GM20431 (cell line): ENCODE data around the gene OPA1.

Experiments
- in situ Hi-C: fragments of 300-500 bp; cut with MseI, MboI; formaldehyde crosslinking; loops from one replicate; pipeline ENCODE4 v1.15.0; 2020; ENCODE audit warnings: low sequenced_read_pairs; ENCODE audit not compliant: unreplicated experiment

OPA1 gene

GRCh38 chr3:193729601-193730000, 136.6 kb downstream of the OPA1 start:
- in situ Hi-C loops: no loop called here

DNA sequence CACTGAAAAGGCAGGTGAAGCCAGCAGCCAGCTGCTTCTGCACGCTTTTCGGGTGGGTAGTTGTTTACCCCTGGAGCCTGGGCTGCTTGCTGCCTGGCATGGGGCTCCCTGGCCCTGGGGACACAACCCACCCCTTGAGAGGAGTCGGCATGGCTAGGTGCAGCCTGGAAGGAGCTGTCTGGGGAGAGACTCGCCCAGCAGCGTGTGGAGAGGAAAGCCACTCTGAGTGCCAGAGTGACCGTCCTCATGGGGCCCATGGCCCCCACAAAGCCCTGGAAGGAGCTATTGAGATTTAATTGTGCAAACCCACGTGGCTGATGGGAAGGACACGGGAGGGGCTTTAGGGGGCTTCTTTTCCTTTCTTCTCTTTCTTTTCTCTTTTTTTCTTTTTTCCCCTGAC, 137.5 kb downstream of the OPA1 start:
- in situ Hi-C loops: no loop called here

- in situ Hi-C loops: no loop called here
Observed at GRCh38 chr3:193730976-193731375, 138.0 kb downstream of the OPA1 start.

GRCh38 chr3:193731656-193732055, 138.6 kb downstream of the OPA1 start:
- in situ Hi-C loops: no loop called here

DNA sequence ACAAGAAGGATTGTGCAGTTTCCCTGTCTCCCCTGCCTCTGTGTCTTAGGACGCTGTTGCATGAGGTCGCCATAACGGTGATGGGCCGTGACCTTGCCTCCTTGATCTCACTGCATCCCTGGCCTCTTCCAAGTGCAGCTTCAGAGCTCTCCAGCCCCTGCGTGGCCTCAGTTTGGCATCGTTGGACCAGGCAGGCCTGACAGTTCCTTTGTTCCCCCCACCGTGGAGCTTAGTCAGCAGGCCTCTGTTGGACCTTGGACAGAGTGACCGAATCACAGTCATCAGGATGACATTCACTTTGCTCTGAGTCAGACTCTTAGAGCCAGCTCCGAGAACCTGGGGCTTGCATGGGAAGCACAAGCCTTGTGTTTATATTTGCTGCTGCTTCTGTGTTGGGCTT, 139.4 kb downstream of the OPA1 start:
- in situ Hi-C loops: no loop called here

GRCh38 chr3:193732827-193733226, 139.8 kb downstream of the OPA1 start:
- in situ Hi-C loops: no loop called here

- in situ Hi-C loops: no loop called here
Observed at GRCh38 chr3:193734737-193735366, 141.8 kb downstream of the OPA1 start.

DNA sequence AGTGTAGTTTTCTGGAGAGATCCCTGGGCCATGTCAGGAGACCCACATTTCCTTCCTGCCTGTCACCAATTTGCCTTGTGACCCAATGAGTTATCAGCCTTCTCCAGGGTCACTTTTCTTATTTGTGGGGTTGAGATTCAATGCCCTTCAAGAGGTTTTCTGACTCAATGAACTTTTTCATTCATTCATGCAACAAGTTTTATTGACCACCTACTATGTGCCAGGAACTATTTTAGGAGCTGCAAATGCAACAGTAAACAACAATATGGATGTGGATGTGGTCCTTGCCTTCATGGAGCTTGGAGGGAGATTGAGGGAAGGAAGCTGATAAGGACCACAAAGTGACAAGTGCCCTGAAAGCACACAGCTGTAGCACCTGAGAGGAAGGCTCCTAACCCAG, 142.8 kb downstream of the OPA1 start:
- in situ Hi-C loops: no loop called here

DNA sequence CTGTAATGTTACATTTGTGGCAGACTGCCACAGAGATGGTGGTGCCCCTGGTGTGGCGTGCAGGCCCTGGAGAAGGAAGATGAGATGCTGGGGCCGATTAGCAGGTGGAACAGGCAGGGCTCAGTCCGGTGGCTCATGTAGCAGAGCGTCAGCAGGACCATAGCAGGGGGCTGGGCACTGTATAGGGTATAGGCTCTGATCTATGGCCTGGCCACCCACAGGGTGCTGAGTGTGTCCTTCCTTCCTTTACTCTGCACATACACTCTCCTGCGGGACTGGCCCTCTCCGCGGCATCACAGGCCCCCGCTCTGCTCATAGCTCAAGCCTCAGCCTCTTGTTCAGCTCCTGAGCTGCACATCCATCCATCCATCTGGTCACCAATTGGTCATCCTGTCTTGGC, 143.6 kb downstream of the OPA1 start:
- in situ Hi-C loops: no loop called here

DNA sequence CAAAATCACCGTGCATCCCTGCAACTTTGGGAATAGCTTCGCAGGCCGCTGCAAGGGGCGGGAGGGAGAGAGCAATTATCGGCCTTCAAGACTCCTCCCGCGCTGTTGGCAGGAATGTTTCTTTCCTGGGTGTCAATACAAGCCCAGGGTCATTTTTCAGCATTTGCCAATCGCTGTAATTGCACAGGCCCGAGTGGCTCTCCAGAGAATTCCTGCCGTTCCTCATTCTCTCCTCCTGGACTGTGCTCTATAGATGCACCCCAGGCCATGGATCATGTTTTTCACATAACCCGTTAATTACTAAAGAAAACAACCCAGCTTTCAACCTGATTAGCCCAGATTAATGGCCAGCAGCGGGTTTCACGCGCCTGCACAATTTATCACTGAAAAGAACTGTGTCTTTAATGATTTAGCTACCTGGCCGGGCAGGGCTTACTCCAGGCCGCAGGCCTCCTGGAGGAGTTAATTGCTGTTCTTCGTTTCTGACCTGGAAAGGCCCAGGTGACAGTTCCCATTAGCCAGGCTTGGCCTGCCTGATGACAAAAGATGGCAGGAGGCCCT, 144.3 kb downstream of the OPA1 start:
- in situ Hi-C loops: no loop called here

GRCh38 chr3:193742628-193743027, 149.6 kb downstream of the OPA1 start:
- in situ Hi-C loops: no loop called here

- in situ Hi-C loops: no loop called here
Observed at GRCh38 chr3:193743702-193744047, 150.7 kb downstream of the OPA1 start.

DNA sequence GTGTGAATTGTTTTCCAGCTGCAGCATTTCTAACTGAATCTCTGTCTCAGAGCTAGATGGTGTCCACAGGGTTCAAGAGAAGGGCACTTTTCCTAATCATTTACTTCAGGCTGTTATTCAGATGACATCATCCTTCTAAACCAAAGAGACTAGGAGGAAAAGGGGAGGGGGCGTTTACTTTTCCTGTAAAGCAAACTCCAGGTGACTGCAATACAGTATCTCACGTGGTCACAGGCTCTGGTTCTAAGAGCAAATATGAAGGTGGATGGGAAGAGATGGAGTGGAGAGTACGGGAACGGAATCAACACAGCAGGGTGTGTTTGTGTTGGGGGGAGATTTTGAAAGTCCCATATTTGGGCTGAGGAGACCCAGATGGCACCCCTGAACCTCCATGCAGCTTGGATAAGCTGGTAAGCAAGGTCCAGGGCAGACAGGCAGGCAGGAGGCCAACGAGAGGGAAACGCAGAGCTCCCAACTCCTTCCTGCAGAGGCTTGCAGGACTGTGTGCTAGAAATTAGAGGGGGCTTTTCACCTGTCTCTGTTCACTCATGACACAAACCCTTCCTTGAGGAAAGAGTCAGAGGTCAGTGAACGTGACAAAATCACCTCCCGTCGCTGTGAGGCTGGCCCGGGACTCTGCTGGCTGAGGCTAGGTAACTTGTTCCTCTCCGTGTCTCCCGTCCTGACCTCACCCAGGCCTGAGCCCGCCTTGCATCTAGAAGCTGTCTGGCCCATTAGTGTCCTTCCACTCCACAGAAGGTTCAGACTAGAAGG, 151.2 kb downstream of the OPA1 start:
- in situ Hi-C loops: no loop called here

GRCh38 chr3:193744822-193745684, 152.0 kb downstream of the OPA1 start:
- in situ Hi-C loops: no loop called here

DNA sequence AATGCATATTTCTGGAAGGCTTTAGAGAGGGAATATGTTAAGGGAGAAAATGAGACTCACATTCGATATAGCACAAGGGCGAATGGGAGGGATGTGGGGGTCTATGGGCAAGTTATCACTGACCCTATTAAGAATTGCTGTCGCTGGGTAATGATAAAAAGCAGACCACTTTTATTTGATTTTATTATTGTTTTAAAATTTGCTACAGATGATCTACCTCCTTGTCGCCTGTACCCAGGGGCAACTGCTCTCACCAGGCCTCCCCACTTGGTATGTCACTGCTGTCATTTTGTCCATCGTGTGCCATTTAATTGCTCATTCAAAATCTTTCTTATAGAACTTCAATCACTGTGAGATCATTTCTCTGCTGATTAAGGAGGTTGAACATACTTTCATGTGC, 153.8 kb downstream of the OPA1 start:
- in situ Hi-C loops: no loop called here
